Measurements from ENCODE around the gene IGLL1. TPM values are rescaled to one million over a fixed set of nuclear protein-coding genes. Genes with fewer than 3 reads are reported as not detected.
"Not testable (repeated sequence)": the region's sequence is repeated elsewhere in the genome, so short reads cannot be mapped to it uniquely, and the experiment has no call there.

IGLL1 gene
- total RNA-seq, 2 donors from 2014 or later: not detected

DNA sequence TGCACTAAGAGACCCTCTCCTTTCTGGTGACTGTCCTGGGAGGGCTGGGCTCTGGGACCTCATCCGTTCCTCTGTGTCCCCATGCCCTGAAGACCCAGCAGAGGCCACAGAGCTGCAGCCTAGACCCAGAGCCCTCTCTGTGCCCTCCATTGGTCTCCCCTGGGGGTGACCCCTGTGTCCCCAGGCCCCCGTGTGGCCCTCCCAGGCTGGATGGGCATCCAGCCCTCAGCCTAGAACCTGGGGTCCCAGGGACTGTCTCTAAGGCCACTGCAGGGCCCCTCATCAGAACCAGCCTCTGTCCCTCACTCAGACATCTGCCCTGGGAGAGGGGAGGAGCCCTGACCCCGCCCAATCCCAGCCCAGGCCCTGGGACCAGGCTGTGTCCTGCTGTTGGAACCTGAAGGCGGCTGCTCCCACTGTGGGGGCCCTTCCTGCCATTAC is 5.7 kb downstream of the IGLL1 start:
- Mint-ChIP-seq H3K4me1 (no peaks in the 10 kb centered on the region), H3K27ac (no peak overlapping the region), H3K36me3 (ENCODE audit: low read depth) (no peaks in the 10 kb centered on the region), H3K4me3 (no peak overlapping the region), H3K9me3 (no peaks in the 10 kb centered on the region), H3K27me3 (peaks cover 16% of the 10 kb centered on the region)
- no peak for ATAC-seq (replicated peaks)

DNA sequence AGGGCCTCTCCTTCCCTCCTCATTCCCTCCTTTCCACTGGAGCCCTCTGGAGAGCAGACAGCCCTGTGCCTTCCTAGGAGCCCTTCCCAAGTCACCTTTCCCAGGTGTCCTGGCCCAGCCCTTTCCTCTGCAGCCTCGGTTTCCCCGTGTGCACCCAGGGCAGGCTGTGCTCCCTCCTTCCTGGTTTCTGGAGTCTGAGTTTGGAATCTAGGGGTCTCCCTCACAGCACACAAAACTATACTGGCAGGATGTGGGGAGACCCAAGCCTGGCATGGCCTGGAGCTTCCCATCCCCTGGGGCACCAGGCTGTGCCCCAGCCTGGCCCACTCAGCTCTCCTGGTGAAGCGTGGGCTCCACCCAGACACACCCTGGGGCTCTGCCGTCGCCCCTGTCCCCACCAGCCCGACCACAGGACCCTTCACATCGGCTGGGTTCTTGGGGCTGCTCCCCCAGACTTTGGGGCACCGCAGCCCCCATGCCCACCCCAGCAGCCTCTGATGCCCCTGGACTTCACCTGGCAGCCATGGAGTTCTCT is 6.3 kb downstream of the IGLL1 start:
- not testable (repeated sequence) for H3K27ac Mint-ChIP-seq; H3K4me3 Mint-ChIP-seq; H3K4me1 Mint-ChIP-seq; H3K36me3 Mint-ChIP-seq (ENCODE audit: low read depth); H3K9me3 Mint-ChIP-seq; ATAC-seq (replicated peaks)
- peaks cover 18% of the 10 kb centered on the region for H3K27me3 Mint-ChIP-seq

DNA sequence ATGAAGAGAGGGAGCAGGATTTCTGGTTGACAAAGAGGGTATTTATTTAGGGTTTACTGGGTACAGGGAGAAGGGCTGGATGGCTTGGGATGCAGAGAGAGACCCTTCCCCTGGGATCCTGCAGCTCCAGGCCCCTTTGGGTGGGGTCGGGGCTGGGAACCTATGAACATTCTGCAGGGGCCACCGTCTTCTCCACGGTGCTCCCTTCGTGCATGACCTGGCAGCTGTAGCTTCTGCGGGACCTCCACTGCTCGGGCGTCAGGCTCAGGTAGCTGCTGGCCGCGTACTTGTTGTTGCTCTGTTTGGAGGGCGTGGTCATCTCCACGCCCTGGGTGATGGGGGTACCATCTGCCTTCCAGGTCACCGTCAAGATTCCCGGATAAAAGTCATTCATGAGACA is 7.0 kb downstream of the IGLL1 start:
- not testable (repeated sequence) for H3K4me1 Mint-ChIP-seq; H3K36me3 Mint-ChIP-seq (ENCODE audit: low read depth); H3K9me3 Mint-ChIP-seq; H3K4me3 Mint-ChIP-seq; ATAC-seq (replicated peaks); H3K27ac Mint-ChIP-seq
- peaks cover 19% of the 10 kb centered on the region for H3K27me3 Mint-ChIP-seq

DNA sequence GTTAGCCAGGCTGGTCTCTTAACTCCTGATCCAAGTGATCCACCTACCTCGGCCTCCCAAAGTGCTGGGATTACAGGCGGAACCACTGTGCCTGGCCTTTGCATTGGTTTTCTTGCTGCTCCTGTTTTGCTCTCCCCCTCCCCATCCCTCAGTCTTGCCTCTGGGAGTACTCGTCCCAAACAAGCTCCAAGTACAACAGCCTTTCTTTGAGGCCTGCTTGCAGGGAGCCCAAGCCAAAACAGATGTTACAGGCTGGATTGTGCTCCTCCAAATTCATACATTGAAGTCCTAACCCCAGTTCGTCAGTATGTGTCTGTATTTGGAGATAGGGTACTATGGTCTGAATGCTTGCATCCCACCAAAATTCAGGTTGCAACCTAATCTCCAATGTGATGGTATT is 8.6 kb downstream of the IGLL1 start:
- no peaks in the 10 kb centered on the region for H3K36me3 Mint-ChIP-seq (ENCODE audit: low read depth)
- peaks cover 23% of the 10 kb centered on the region for H3K27me3 Mint-ChIP-seq
- no peak overlapping the region for H3K27ac Mint-ChIP-seq
- H3K4me1 Mint-ChIP-seq: no peaks in the 10 kb centered on the region
- H3K9me3 Mint-ChIP-seq: no peaks in the 10 kb centered on the region
- ATAC-seq (replicated peaks): no peak
- H3K4me3 Mint-ChIP-seq: no peak overlapping the region

DNA sequence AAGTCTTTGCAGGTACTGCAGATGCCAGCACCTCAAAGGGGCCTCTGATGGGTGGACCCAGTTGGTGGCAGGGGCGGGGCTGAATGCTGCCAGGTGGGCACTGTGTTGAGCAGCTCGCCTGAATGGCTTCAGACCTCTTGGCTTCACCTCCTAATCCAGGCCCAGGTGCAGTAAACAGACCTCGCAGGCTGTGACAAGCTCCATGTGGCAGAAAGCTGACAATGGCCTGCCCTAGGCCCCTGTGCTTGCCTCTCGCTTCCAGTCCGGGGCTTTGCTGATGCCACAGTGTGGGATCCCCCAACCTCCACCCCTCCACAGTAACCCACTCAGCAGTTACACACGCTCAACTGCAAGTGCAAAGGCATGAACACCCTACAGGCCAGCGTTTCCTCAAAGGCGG is 9.4 kb downstream of the IGLL1 start:
- Mint-ChIP-seq H3K36me3 (ENCODE audit: low read depth) (no peaks in the 10 kb centered on the region), H3K4me3 (no peak overlapping the region), H3K9me3 (no peaks in the 10 kb centered on the region), H3K27ac (no peak overlapping the region), H3K27me3 (peaks cover 19% of the 10 kb centered on the region), H3K4me1 (no peaks in the 10 kb centered on the region)
- ATAC-seq (replicated peaks): no peak

DNA sequence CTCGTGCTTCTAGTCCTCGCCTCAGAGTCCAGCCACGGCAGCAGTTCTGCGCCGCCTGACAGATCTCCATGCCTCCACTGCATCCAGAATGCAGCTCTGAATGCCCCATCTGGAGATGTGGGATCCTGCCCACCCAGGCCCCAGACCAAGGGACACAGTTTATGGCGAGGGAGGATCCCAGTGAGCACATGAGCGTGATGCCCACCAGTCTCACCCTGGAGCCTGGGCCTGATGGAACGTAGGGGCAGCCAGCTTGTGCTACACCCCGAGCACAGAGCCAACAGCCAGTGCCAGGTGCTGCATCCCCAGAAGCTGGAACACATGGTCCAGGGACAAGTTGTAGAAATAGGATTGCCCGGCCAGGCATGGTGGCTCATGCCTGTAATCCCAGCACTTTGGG is 10.4 kb downstream of the IGLL1 start:
- H3K4me1 Mint-ChIP-seq: no peaks in the 10 kb centered on the region
- no peak overlapping the region for H3K27ac Mint-ChIP-seq

DNA sequence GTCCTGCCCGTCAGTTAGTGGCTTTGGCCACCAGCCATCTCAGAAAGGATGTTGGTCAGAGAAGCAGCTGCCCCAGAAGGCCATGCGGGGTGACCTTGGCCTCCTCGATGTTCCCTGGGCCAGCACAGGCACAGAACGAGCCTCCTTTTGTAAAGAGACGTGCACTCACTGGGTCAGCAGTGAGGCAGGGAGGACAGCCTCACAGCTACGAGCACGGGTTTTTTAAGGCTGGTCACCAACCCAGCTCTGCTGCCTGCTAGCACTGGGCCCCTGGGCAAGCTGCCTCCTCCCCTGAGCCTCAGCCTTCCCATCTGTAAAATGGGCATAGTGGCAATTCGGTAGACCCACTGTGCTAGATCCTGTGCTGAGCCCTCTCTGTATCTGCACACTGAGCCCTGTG is 10.8 kb downstream of the IGLL1 start:
- H3K9me3 Mint-ChIP-seq: no peaks in the 10 kb centered on the region
- ATAC-seq (replicated peaks): no peak
- H3K27me3 Mint-ChIP-seq: peaks cover 19% of the 10 kb centered on the region
- H3K36me3 Mint-ChIP-seq (ENCODE audit: low read depth): no peaks in the 10 kb centered on the region
- no peaks in the 10 kb centered on the region for H3K4me1 Mint-ChIP-seq
- no peak overlapping the region for H3K4me3 Mint-ChIP-seq
- no peak overlapping the region for H3K27ac Mint-ChIP-seq

More for the DNA sequence above, 10.4 kb downstream of the IGLL1 start:
- H3K36me3 Mint-ChIP-seq (ENCODE audit: low read depth): no peaks in the 10 kb centered on the region
- ATAC-seq (replicated peaks): no peak
- no peaks in the 10 kb centered on the region for H3K9me3 Mint-ChIP-seq
- H3K4me3 Mint-ChIP-seq: no peak overlapping the region
- H3K27me3 Mint-ChIP-seq: peaks cover 16% of the 10 kb centered on the region

DNA sequence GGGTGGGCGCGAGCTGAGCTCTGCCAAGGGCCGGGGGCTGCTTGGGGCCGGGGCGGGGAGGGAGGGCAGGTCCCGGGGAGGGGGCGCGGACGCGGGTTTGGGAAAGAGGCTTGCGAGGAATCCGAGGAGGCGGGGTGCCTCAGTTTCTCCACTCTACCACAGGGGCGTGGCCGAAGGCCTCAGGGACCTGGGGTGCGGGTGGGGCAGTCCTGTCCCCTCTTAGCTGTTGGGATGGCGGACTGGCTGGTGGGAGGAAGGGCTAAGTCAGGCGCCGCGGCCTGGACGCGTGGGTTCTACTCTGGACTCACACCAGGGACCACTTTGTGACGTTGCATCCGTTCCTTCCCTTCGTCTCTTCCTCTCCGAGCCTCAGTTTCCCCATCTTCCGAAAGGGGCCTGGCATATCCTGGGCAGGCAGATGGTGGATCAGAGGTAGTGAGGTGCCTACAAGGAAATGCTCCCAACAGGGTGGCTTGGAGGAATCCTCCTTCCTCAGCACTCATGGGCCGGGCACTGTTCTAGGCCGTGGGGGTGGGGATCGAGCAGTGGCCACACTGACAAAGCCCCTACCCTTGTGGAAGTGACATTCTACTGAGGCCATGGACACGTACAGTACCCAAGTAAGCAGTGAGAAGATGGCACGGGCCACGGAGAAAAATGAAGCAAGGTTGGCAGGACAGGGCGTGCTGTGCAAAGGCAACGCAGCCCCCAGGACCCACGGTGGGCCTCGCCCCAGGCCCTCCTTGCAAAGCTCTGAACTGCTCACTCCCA is 13.2 kb downstream of the IGLL1 start:
- no peaks in the 10 kb centered on the region for H3K9me3 Mint-ChIP-seq
- no peaks in the 10 kb centered on the region for H3K4me1 Mint-ChIP-seq
- H3K36me3 Mint-ChIP-seq (ENCODE audit: low read depth): no peaks in the 10 kb centered on the region
- peaks cover 22% of the 10 kb centered on the region for H3K27me3 Mint-ChIP-seq
- ATAC-seq (replicated peaks): no peak
- H3K27ac Mint-ChIP-seq: no peak overlapping the region
- H3K4me3 Mint-ChIP-seq: no peak overlapping the region

DNA sequence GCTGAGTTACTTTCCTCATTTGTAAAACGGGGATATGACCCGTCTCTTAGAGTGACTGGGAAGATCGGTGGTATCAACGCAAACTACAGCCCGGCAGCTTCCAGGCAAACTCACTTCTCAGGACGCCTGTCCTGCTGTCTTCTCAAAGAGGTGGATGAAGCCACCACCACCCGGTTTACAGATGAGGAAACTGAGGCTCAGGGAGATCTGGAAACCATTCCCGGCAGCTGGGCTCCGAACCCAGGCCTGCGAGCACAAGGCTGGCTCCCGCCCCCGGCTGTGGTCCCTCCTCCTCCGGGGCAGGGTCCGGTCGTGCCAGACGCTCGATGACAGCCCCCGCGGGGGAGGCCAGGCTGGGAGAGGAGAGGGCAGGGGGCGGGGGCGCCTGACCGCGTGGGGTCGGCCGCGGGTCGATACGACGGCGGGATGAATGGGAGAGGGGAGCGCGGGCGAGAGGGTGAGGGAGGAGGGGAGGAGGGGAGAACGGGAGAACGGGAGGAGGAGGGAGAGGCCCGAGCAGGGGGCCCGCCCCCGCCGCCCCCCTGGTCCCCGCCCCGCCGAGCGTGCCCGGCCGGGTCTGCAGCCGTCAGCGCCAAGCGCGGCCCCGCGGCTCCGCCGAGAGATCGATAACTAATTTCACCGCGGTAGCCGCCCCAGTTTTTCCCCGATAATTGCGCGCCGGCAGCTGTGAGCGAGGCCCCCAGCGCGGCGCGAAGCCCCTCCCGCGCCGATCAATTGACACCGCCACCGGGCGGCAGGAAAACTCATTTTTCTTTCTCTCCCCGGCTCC is 14.0 kb downstream of the IGLL1 start:
- ATAC-seq (replicated peaks): peak; percentile 29
- H3K9me3 Mint-ChIP-seq: no peaks in the 10 kb centered on the region
- no peaks in the 10 kb centered on the region for H3K36me3 Mint-ChIP-seq (ENCODE audit: low read depth)
- no peak overlapping the region for H3K27ac Mint-ChIP-seq
- H3K4me1 Mint-ChIP-seq: no peaks in the 10 kb centered on the region
- H3K4me3 Mint-ChIP-seq: peak overlapping the region; percentile 68
- H3K27me3 Mint-ChIP-seq: peaks cover 22% of the 10 kb centered on the region

DNA sequence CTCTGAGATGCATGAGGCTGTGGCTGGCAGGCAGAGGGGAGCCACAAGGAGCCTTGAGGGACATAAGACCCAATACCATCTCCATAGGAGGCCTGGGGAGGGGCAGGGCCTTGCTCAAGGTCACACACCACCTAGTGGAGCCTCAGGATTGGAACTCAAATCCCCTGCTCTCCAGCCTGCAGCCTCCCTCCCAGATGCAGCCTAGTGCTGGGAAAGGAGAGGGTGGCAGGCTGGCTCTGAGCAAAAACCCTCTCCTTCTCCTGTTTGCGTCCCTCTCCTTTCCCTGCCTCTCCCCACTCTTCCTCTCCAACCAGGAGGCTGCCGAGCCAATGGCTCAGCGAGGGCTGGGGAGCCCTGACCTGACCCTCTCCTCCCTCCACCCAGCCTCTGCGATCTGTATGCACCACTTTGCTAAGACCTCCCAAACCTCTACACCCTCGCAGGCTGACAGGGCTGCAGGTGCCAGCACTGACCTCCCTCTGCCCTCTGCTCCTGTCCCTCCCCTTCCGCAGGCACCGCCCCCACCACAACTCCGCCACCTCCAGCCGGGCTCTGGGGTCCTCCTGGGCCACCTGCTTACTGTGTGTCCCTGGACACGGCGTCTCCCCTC is 14.7 kb downstream of the IGLL1 start:
- Mint-ChIP-seq H3K36me3 (ENCODE audit: low read depth) (no peaks in the 10 kb centered on the region), H3K27ac (no peak overlapping the region), H3K27me3 (peaks cover 22% of the 10 kb centered on the region), H3K4me3 (peak overlapping the region; percentile 68), H3K4me1 (no peaks in the 10 kb centered on the region), H3K9me3 (no peaks in the 10 kb centered on the region)
- ATAC-seq (replicated peaks): peak; percentile 12

DNA sequence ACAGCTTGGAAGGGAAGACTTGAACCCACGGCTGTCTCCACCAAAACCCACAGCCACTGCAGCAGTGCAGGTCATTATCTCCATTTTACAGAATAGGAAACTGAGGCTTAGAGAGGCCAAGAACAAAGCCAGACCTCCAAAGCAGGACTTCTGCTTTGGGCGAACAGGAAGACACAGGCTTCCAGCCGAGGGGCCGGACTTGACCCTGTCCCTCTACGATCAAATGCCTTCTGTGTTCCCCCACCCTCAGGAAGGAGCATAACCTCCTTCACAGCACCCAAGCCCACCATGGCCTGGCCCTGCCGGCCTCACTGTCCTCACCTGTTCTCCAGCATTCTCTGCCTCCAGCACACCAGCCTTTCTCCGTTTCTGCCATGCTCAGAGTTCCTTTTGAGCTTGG is 15.8 kb downstream of the IGLL1 start:
- Mint-ChIP-seq H3K4me3 (no peak overlapping the region), H3K27me3 (peaks cover 22% of the 10 kb centered on the region), H3K4me1 (no peaks in the 10 kb centered on the region), H3K36me3 (ENCODE audit: low read depth) (no peaks in the 10 kb centered on the region), H3K27ac (no peak overlapping the region), H3K9me3 (no peaks in the 10 kb centered on the region)
- ATAC-seq (replicated peaks): no peak

DNA sequence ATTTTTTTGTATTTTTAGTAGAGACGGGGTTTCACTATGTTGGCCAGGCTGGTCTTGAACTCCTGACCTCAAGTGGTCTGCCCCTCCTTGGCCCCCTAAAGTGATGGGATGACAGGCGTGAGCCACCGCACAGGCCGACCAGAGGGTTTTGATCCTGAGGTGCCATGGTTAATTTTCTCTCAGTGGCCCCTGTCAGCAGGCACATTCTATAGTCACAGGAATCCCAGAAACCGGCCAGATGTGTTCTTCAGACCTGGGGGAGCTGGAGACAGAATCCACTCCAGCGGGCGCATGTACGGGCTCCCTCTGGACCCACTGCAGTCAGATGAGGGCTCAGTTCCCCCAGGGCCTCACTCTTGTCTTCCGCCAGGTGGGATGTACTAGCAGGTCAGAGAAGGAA is 17.0 kb downstream of the IGLL1 start:
- Mint-ChIP-seq H3K36me3 (ENCODE audit: low read depth) (no peaks in the 10 kb centered on the region), H3K27me3 (peaks cover 22% of the 10 kb centered on the region), H3K9me3 (no peaks in the 10 kb centered on the region), H3K4me3 (no peak overlapping the region), H3K4me1 (no peaks in the 10 kb centered on the region), H3K27ac (no peak overlapping the region)
- ATAC-seq (replicated peaks): no peak

DNA sequence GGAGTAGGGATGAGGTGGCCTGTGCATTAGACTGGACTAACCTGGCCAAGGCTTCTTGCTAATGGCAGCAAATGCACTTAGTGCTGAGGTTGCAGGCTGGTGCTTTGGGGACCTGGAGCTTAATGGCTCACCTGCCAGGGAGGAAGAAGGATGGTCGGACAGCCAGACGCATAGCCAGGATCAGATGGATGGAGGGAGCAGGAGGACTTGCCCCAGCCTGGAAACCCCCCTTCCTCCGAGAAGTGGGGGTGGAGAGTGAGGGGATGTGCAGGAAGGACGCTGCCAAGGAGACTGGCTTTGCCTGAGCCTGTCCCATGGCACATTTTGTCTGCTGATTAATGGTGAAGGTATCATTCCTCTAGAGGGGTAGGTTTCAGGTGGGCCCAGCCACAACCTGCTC is 17.9 kb downstream of the IGLL1 start:
- Mint-ChIP-seq H3K4me1 (no peaks in the 10 kb centered on the region), H3K36me3 (ENCODE audit: low read depth) (no peaks in the 10 kb centered on the region), H3K27ac (no peak overlapping the region), H3K27me3 (peaks cover 17% of the 10 kb centered on the region), H3K9me3 (no peaks in the 10 kb centered on the region), H3K4me3 (no peak overlapping the region)
- no peak for ATAC-seq (replicated peaks)

DNA sequence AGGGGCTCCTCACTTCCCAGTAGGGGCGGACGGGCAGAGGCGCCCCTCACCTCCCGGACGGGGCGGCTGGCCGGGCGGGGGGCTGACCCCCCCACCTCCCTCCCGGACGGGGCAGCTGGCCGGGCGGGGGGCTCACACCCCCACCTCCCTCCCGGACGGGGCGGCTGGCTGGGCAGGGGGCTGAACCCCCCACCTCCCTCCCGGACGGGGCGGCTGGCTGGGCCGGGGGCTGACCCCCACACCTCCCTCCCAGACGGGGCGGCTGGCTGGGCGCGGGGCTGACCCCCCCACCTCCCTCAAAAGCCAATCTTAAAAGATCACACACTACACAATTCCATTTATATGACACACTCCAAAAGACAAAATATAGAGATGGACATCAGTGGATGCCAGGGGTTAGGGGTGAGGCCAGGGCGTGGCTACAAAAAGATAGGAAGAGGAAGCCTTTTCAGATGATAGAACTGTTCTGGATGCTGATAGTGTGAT is 19.0 kb downstream of the IGLL1 start:
- H3K4me3 Mint-ChIP-seq; H3K4me1 Mint-ChIP-seq; ATAC-seq (replicated peaks); H3K27ac Mint-ChIP-seq; H3K9me3 Mint-ChIP-seq; H3K36me3 Mint-ChIP-seq (ENCODE audit: low read depth): not testable (repeated sequence)
- peaks cover 19% of the 10 kb centered on the region for H3K27me3 Mint-ChIP-seq
